HEK293 (cell line): Measurements from ENCODE around the gene ECD.

Source experiments
- CTCF ChIP-seq: fragments of 450-650 bp; formaldehyde crosslinking; IDR thresholded peaks from 2 replicates; pipeline ENCODE4 v1.5.1; 2016; ENCODE audit warnings: missing biosample characterization, missing genetic modification characterization
- PATZ1 ChIP-seq: fragments of 450-650 bp; formaldehyde crosslinking; IDR thresholded peaks from 2 replicates; pipeline ENCODE4 v1.5.1; 2016; ENCODE audit warnings: missing biosample characterization, missing genetic modification characterization
- PRDM2 ChIP-seq: fragments of 450-650 bp; formaldehyde crosslinking; IDR thresholded peaks from 2 replicates; pipeline ENCODE4 v1.5.1; 2016; ENCODE audit warnings: missing biosample characterization, missing genetic modification characterization, borderline replicate concordance
- ZBTB1 ChIP-seq: fragments of 450-650 bp; formaldehyde crosslinking; IDR thresholded peaks from 2 replicates; pipeline ENCODE4 v1.5.1; 2016; ENCODE audit warnings: missing biosample characterization, missing genetic modification characterization
- ZNF274 ChIP-seq, 2 experiments: fragments of 200-500 bp in 1 of 2; fragments of 450-650 bp in 1 of 2; sonication (Bioruptor generic) in 1 of 2; formaldehyde crosslinking in 1 of 2; IDR thresholded peaks; 2 replicates each; pipeline versions ENCODE4 v1.5.1 to v1.6.1; 2014 to 2016; ENCODE audit warnings: borderline replicate concordance in 1 of 2, inconsistent platforms in 1 of 2, low read length in 1 of 2, missing biosample characterization in 1 of 2, missing genetic modification characterization in 1 of 2
- ZNF449 ChIP-seq: fragments of 450-650 bp; formaldehyde crosslinking; IDR thresholded peaks from 2 replicates; pipeline ENCODE4 v1.5.1; 2017; ENCODE audit warnings: missing biosample characterization, mild to moderate bottlenecking, missing genetic modification characterization, moderate library complexity
- ZNF596 ChIP-seq: fragments of 450-650 bp; IDR thresholded peaks from 2 replicates; pipeline ENCODE4 v1.5.0; 2018; ENCODE audit warnings: missing biosample characterization, mild to moderate bottlenecking, missing genetic modification characterization, moderate library complexity
- ZNF76 ChIP-seq: fragments of 450-650 bp; formaldehyde crosslinking; IDR thresholded peaks from 2 replicates; pipeline ENCODE4; 2016; ENCODE audit warnings: low read depth, missing biosample characterization, missing genetic modification characterization, borderline replicate concordance

- TF ChIP-seq CTCF (tag by site-specific recombination) (no peak), ZNF274 (IDR thresholded peaks at IDR 0.05; ENCODE audit: low read length) (no peak), ZNF274 (tag by site-specific recombination; IDR thresholded peaks at IDR 0.05; ENCODE audit: borderline replicate concordance) (no peak), ZNF596 (tag by site-specific recombination) (no peak), ZNF449 (tag by site-specific recombination) (no peak), ZBTB1 (tag by site-specific recombination) (no peak), ZNF76 (no peak), PATZ1 (tag by site-specific recombination) (no peak), PRDM2 (tag by site-specific recombination) (no peak)
These were observed 73.6 kb downstream of the ECD start for GRCh38 chr10:73093922-73094850.
